ENCODE measurements around the gene SLC17A5.
"Not testable (repeated sequence)": the region's sequence is repeated elsewhere in the genome, so short reads cannot be mapped to it uniquely, and the experiment has no call there.

SLC17A5 gene

DNA sequence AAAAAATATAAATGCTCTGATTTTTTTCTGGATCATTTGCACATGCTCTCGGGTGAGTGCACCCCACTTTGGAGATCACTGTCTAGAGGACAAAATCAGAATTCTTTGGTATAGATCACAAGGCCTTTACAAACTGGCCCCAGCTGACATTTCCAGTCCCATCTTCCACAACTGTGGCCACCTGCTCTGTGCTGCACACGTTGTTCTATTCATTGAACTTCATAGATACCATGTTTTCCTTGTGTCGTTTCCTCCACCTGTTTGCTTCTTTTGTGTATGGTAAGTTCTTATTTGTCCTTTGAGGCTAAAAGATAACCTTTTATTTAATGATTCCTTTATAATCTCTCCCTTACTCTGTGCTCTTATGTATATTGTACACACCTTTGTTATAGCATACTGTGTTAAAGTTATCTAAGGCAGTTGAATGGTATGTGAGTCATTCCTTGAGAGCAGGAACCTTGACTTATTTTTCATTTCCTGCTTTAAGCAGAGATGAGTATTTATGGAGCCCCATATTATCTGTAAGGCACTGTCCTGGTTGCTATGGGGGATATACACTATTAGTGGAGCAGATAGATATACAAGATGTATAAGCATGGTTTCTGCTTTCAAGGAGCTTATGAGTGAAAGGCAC lies 12.0 kb upstream of the SLC17A5 start:
- DNase-seq: no peak

DNA sequence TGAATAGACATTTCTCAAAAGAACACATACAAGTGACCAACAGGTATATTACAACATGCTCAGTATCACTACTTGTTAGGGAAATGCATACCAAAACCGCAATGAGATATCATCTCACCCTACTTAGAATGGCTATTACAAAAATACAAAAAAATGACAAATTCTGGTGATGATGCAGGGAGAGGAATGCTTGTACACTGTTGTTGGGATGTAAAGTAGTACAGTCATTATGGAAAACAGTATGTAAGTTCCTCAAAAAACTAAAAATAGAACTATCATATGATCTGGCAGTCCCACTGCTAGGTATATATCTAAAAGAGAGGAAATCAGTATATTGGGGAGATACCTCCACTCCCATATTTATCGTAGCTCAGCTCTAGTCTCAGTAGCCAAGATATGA lies 10.9 kb upstream of the SLC17A5 start:
- DNase-seq: no peak

DNA sequence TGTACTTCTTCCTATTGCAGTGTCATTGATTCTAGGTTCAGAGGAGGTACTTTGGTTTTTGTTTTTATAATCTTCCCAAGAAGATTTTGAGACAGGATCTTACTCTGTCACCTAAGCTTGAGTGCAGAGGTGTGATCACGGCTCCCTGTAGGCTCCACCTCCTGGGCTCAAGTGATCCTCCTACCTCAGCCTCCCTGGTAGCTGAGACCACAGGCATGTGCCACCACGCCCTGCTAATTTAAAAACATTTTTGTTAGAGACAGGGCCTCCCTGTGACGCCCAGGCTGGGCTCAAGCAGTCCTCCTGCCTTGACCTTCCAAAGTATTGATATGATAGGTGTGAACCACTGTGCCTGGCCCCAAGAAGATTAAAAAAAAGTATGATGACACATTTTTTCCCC lies 3.4 kb upstream of the SLC17A5 start:
- DNase-seq: peak in 1 of 2 experiments; percentile 26

DNA sequence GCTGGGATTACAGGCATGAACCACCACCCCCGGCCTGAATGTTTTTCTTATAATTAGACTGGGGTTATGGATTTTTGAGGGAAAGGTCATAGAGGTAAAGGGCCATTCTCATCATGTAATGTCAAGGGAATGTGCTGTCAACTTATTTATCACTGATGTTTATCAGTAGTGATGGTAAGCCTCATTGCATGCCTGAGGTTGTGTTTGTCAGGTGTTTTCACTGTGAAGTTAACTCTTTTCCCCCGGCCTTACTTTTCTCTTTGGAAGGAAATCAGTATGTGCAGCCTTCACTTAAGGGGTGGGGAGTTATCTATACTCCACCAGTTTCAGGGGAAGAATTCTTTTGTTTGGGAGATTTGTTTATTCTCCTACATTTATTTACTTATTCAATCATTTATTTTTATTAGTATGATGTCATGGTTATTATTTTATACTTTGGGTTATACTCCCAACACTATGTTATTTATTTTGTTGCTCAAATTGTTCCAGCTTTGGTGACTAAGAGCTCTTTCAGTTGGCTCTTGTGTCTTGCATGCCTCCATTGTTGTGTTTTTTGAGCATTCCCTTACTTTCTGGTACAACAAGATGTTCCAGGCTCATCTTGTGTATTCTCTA lies 2.8 kb upstream of the SLC17A5 start:
- DNase-seq: no peak

DNA sequence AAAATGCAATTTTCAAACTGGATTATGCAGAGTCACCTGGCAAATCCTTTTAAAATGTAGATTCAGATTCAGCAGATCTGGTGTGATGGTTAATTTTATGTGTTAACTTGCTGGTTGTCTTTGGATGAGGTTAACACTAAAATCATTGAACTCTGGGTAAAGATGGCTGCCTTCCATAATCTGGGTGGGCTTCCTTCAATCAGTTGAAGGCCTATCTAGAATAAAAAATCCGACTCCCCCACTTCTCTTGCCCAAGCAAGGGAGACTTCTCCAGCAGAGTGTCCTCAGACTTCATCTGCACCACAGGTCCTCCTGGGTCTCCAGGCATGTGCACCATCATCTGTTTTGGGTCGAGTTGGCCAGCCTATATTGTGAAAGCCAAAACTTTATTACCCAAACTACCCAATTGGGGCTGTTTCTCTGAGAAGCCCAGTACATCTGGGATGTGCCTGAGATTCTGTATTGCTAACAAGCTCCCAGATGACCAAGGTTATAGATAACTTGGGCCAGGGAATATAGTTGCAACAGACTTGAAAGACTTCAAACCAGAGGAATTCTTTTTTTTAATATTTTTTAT lies 1.6 kb upstream of the SLC17A5 start:
- no peak for DNase-seq

DNA sequence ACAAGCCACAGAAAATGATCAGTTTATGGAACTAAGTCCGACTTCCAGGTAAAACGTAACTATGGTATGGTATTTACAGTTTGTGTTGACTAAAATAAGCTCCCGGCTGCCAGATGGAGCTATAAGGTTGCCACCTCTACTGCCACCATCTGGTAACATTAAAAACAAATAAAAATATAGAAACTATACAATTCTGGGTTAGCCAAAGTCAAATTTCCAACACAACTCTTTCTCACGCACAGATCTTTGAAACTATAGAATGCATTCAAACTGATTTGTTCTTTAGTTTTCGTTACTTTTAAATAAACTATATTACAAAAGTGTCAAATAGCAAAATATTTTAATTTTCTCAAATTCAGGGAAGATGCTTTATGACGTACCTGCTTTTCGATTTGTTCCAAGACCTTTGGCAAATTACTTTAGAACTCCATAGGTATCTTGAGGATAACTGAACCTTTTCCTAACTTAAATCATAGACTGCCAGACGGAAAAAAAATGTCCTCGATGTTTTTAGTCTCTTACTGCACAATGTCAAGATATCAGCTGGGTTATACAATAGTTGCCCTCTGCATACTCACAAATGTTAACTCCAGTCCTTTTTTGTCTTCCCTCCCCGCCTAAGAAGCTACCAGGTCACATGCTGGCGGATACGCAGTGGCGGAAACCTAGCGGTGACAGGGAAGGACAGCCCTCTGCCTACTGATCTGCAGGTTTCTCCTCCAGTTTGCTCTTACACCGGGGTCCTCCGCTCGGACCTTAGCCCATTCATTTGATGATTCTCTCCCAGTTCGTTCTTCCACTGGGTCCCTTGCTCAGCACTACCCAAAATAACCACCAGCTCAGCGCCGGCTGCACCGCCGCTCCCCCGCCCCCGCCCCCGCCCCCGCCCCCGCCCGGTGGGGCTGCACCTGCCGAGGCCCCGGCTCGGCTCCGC lies 888 bp downstream of the SLC17A5 start:
- peak; percentile 73 to 78 for DNase-seq

DNA sequence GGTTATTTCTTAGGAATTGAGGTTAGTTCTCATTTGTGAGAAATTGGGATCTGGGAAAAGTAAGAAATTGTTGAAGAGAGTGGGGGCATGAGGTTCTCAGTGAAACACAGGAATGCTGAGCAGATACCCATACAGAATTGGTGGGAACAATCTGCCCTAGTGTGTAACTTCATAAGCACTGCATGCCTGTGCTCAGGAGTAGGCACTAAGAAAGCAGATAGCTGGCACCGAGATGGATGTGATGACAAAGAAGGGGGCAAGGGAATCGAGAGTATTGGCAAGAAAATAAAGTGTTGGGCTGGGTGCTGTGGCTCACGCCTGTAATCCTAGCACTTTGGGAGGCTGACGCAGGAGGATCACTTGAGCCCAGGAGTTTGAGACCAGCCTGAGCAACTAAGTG lies 4.0 kb downstream of the SLC17A5 start:
- DNase-seq: no peak

DNA sequence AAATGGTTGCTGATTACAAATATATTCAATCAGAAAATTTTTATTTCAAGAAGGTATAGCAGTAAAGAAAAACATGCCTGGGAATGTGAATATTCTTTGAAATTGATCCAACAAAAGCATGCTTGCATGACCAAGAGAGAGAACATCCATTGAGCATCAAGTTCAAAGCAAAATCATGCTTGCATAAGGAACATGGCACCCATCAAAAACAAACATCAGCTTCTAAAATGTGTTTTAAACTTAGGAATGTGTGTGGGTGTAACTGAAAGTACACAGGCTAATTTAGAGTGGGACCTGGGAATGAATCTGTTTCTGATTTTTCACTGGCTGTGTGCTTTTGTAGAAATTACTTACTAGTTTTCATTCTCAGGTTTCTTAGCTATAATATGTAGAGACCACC lies 5.6 kb downstream of the SLC17A5 start:
- DNase-seq: no peak

DNA sequence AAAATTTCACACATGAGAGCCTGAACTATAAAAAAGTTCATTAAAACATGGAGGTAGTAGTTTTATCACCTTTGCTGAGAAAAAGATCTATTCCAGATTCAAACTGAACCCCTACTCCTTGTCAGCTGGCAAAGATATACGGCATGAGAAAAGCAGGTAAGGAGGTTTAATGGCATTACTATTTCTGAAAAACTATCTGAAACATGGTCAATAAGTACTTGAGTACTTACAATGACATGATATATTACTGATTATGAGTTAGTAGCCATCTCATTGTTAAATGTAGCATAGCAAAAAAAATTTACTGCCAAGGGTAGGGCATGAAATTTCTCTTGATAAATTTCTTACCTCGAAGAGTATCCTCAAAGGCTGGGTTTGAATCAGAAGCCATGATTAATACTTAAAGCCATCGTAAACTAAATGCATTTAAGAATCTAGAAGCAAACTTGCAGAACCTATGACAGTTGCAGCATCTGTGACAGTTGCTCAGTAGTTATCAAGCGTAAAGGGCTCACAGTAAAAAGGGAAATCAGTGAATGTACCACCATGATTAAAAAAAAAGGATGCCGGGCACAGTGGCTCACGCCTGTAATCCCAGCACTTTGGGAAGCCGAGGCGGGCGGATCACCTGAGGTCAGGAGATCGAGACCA lies 8.7 kb downstream of the SLC17A5 start:
- DNase-seq: no peak

DNA sequence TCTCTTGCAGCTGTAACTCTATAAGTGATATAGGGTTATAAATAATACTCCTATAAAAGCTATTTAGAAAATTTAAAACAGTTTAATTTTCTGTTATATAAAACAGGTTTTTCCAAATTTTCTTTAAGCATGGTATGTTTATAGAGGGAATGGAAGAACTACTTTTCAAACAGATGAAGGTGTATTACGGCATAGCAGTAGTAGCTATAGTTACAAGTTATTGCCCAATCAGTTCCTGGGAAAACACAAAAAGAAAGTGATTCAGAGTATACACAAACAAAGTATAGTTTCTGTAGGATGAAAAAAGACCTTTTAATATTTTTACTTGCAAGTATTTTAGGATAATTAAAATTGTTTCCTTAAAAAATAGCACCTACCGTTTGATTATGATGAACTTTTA lies 9.8 kb downstream of the SLC17A5 start:
- no peak for DNase-seq

DNA sequence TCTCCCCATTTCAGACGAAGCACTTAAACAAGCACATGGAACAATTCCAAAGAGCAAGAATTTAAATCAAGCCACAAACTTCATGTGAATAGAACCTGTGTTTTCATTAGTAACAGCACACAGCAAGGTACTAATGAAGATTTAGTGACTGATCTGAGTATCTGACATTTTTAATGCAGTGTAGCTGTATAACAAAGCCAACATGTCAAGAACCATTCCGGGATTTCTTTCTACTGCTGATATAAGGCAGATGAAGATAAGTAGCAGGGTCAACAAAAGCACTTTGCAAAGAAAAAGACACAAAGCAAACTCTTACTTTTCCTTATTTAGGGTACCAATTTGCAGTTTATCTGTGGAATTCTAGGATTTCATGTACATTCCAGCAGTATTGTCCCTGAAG lies 11.3 kb downstream of the SLC17A5 start:
- DNase-seq: no peak

DNA sequence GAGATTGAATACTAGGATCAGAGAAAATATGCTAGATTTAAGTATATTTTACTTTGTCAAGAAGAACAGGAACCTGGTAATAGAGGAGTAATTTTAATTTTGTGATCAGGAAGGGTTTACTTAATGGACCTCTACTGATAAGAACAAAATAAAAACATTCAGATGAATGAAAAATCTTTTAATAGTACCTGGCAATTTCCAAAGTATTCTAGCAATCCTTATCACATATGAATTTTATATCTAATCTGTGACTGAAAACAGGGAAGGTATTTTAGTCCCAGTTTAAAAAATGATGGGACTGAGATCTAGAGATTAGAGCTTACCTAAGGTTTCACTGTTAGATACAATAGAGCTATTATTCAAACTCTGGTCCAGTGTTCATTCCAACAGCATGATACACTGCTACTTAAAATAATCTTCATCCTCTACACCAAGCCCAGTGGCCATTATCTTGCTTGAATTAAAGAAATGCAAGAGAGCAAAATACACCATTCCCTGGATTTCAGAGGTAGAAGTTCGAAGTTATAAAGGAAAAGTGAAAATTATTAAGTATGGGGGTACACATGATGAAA lies 13.5 kb downstream of the SLC17A5 start:
- no peak for DNase-seq

DNA sequence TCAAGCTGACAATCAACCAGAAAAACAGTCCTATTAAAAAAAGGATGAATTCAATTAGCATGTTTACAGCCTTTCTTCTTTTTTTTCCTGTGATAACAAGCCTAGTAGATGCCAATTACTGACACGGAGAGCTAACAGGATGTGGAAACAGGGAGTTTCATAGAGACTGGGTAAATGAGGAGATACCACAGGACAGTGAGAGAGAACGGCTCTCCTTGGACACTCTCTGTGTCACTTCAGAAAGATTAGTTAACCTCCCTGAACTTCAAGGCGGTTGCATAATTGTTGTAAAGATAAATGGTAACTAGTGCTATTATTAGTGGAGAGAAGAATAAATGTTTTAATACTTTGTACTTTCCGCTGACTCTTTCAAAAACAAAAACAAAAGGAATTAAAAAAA lies 14.8 kb downstream of the SLC17A5 start:
- DNase-seq: no peak

DNA sequence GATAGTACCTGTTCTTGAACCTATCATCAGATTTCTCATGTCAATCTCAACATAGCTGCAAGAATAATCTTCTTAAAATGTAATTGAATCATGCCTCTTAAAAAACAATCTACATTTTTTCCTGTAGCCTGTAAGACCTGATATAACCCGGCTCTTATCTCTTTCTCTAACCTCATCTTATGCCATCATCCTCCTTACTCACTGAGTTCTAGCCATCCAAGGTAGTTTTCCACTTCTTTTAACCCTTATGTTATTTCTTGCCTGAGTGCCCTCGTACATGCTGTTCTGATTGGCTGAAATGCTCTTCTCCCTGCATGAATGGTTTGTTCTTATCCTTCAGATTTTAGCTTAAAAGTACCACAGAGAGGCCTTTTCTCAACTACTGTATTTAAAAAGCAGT lies 16.4 kb downstream of the SLC17A5 start:
- DNase-seq: no peak

DNA sequence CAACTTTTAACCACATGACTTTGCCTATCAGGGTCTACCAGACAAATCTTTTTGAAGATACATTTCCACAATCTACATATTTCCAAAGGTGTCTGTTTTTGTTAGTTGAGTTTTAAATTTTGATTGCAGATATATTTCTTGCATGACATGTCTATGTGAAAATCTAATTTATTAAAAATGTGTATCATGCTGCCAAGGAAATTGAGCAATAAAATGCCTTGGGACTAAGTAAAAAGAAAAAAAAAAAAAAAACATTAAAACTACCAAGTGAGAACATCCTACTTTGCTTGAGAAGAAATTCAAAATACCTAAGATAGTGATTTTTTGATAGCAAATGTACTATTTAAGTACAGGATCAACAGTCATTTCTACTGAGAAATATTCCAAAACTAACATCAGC lies 17.7 kb downstream of the SLC17A5 start:
- no peak for DNase-seq

DNA sequence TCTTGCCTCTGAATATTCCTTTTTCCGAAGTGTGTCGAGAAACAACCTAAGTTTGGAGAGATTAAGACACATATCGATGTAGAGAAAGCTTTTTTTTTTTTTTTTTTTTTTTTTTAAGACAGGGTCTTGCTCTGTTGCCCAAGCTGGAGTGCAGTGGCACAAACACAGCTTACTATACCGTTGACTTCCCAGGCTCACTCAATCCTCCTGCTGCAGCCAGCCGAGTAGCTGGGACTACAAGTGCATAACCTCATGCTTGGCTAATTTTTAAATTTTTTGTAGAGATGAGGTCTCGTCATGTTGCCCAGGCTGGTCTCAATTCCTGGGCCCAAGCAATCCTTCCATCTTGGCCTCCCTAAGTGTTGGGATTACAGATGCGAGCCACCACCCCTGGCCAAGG lies 21.4 kb downstream of the SLC17A5 start:
- no peak for DNase-seq

DNA sequence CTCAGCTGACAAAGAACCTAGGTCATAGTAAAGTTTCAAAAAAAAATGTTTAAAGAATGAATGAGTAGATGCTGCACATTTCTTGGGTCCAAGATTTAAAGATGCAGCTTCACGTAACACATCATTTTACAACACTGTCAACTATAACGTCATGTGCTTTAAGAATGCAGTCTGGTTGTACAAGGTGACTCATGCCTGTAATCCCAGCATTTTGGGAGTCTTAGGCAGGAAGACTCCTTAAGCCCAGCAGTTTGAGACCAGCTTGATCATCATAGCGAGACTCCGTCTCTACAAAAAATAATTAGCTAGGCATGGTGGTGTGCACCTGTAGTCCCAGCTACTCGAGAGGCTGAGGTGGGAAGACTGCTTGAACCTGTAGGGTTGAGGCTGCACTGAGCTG lies 21.9 kb downstream of the SLC17A5 start:
- no peak for DNase-seq

DNA sequence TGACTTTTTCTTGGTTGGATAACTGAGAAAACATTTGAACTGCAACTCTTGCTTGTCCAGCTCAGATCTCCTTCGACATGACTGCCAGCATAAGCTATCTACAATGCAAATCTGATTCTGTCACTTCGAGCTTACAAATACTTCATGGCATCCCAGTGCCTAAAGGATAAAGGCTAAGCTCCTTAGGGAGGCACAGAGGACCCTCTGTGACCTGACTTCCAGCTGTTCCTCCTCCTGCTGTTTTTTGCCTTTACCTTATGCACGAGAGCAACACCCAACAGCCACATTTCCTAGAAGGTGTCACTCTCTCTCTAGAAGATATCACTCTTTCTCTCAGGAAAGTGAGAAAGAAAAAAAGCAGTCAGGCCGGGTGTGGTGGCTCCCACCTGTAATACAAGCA lies 23.4 kb downstream of the SLC17A5 start:
- DNase-seq: no peak

DNA sequence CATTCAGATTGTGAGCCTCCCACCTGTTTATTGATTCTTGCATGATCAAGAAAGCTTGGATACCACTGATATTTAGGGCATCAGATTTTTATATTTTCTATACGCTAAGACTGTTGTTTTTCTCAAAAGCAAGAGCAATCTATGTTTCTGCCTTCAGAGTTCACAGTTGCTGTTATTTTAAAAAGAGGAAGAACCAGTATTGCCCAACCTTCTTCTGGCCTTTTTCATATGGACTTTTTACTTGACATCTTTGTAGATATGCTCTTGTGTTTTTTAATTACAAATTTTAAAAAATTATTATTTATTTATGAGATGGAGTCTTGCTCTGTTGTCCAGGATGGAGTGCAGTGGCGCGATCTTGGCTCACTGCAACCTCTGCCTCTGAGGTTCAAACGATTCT lies 28.9 kb downstream of the SLC17A5 start:
- no peak for DNase-seq

DNA sequence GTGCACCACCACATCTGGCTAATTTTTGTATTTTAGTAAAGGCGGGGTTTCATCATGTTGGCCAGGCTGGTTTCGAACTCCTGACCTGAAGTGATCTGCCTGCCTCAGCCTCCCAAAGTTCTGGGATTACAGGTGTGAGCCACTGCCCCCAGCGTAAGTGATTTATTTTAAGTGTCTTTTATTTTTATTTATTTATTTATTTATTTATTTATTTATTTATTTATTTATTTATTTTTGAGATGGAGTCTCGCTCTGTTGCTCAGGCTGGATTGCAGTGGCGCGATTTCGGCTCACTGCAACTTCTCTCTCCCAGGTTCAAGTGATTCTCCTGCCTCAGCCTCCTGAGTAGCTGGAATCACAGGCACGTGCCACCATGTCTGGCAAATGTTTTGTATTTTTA lies 30.3 kb downstream of the SLC17A5 start:
- not testable (repeated sequence) for DNase-seq

DNA sequence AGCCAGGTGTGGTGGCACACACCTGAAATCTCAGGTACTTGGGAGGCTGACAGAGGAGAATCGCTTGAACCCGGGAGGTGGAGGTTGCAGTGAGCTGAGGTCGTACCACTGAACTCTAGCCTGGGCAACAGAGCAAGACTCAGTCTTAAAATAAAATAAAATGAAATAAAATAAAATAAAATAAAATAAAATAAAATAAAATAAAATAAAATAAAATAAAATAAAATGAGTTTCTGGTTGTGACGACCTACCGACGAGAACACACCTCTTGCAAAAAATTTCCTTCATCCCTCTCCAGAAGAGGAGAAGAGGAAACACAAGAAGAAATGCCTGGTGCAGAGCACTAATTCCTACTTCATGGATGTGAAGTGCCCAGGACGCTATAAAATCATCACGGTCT lies 35.7 kb downstream of the SLC17A5 start:
- not testable (repeated sequence) for DNase-seq

DNA sequence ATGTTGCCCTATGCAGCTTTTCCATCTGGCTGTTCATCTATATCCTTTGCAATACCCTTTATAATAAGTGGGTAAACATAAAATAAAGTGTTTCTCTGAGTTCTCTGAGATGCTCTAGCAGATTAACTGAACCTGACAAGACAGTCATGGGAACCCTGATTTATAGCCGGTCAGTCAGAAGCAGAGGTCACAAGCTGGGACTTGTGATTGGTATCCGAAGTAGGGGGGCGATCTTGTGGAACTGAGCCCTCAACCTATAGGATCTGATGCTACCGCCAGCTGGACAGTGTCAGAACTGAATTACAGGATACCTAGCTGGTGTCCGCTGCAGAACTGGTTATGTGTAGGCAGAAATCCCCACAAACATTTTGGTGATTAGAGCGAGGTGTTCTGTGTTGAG lies 39.0 kb downstream of the SLC17A5 start:
- no peak for DNase-seq

All from activated T-cell treated with anti-CD3 and anti-CD28 coated beads, Interleukin-2, amount 50 U/mL, for 48 hours (primary cell).